Measurements from ENCODE around the gene IL27RA.
A peak's percentile ranks its signal among the peaks of the same experiment; 100 is the strongest.

Gene IL27RA

DNA sequence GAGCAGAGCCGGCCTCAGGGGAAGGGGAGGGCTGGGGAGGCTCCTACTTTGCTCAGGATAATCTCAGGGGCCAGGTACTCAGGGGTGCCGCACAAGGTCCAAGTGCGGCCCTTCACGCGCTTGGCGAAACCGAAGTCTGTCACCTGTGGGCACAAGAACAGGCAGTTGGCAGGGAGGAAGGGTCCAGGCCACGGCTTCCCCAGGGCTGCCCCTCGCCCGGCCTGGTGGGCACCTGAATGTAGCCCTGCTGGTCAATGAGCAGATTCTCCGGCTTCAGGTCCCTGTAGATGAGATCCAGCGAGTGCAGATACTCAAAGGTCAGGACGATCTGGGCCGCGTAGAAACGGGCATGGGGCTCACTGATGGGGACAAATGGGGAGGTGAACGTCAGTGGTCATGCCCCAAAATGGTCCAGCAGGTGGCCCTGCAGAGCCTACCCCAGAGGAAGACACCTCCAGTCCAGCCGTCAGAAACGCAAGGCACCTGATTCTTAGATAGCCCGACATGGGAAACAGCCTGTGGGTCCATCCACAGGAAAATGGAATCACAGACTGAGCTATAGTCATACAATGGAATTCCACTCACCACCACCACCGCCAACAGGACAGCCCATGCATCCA lies 66.1 kb downstream of the IL27RA start:
- no peaks in the 10 kb centered on the region for H3K27me3 ChIP-seq (ENCODE audit: insufficient read depth, low read depth)
- no peak overlapping the region for H3K9ac ChIP-seq
- no peak overlapping the region for H2AFZ ChIP-seq (ENCODE audit: low read depth)
- H4K20me1 ChIP-seq (ENCODE audit: insufficient read depth), result no peaks in the 10 kb centered on the region
- no peak overlapping the region for H3K4me3 ChIP-seq (IDR thresholded peaks at IDR 0.05; ENCODE audit: insufficient read depth, low read depth, low read length)
- no peak overlapping the region for H3K27ac ChIP-seq
- H3K4me1 ChIP-seq (ENCODE audit: low read depth, poor library complexity, severe bottlenecking), result peaks cover 28% of the 10 kb centered on the region
- H3K79me2 ChIP-seq (ENCODE audit: insufficient read depth, low read depth), result no peaks in the 10 kb centered on the region
- H3K36me3 ChIP-seq (ENCODE audit: insufficient read depth), result no peaks in the 10 kb centered on the region
- no peak overlapping the region for H3K4me2 ChIP-seq
- TF ChIP-seq, protein P1, sequence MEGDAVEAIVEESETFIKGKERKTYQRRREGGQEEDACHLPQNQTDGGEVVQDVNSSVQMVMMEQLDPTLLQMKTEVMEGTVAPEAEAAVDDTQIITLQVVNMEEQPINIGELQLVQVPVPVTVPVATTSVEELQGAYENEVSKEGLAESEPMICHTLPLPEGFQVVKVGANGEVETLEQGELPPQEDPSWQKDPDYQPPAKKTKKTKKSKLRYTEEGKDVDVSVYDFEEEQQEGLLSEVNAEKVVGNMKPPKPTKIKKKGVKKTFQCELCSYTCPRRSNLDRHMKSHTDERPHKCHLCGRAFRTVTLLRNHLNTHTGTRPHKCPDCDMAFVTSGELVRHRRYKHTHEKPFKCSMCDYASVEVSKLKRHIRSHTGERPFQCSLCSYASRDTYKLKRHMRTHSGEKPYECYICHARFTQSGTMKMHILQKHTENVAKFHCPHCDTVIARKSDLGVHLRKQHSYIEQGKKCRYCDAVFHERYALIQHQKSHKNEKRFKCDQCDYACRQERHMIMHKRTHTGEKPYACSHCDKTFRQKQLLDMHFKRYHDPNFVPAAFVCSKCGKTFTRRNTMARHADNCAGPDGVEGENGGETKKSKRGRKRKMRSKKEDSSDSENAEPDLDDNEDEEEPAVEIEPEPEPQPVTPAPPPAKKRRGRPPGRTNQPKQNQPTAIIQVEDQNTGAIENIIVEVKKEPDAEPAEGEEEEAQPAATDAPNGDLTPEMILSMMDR (conservative IDR thresholded peaks at IDR 0.05; ENCODE audit: low read depth, low read length), result no peak

DNA sequence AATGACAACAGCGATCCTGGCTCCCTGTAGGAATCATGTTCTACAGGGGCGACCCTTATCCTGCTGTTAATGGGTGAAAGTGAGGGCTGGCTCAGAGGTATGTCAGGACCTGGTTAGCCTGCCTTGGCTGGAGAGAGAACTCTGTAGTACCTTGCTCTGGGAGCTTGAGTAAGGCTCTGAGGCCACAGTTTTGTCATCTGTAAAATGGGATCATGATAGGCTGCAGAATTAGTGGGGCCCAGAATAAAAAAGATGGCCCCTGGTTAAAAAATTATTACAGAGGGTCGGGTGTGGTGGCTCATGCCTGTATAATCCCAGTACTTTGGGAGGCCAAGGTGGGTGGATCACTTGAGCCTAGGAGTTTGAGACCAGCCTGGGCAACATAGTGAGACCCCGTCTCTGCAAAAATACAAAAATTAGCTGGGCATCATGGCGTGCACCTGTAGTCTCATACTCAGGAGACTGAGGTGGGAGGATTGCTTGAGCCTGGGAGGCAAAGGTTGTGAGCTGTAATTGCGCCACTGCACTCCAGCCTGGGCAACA lies 69.5 kb downstream of the IL27RA start:
- H3K4me3 ChIP-seq (IDR thresholded peaks at IDR 0.05; ENCODE audit: insufficient read depth, low read depth, low read length), result no peak overlapping the region
- no peaks in the 10 kb centered on the region for H4K20me1 ChIP-seq (ENCODE audit: insufficient read depth)
- H3K9ac ChIP-seq, result no peak overlapping the region
- H3K27me3 ChIP-seq (ENCODE audit: insufficient read depth, low read depth), result no peaks in the 10 kb centered on the region
- H3K27ac ChIP-seq, result no peak overlapping the region; the same call in 1 of the 2 replicates
- H3K79me2 ChIP-seq (ENCODE audit: insufficient read depth, low read depth), result no peaks in the 10 kb centered on the region
- TF ChIP-seq, protein P1 (conservative IDR thresholded peaks at IDR 0.05; ENCODE audit: low read depth, low read length), result no peak
- H3K4me2 ChIP-seq, result no peak overlapping the region
- no peak overlapping the region for H2AFZ ChIP-seq (ENCODE audit: low read depth)
- H3K36me3 ChIP-seq (ENCODE audit: insufficient read depth), result no peaks in the 10 kb centered on the region
- peaks cover 57% of the 10 kb centered on the region for H3K4me1 ChIP-seq (ENCODE audit: low read depth, poor library complexity, severe bottlenecking)

DNA sequence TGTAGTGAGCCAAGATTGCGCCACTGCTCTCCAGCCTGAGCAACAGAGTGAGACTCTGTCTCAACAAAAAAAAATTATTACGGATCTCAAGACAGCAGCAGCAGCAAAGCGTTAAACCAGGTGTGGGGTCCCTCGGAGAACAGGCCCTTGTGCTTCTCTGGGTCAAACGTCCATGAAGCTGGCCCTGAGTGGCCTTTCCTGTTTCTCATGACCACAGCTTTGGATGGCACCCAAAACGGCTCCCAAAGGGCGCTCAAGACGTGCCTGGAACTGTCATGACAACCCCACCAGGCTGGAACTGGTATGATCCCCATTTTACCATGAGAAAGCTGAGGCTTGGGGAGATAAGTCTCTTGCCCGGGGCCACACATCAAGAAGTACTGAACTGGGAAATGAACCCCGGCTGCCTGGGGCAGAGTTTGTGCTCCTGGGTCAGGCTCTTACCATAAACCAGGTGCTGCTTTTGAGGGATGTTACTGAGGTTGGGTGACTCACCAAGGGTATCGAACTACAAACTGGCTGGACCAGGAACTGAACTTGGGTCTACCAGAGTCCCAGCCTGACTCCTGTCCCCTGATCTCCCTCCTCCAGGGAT lies 70.6 kb downstream of the IL27RA start:
- peak overlapping the region; percentile 21 for H2AFZ ChIP-seq (ENCODE audit: low read depth)
- H3K27me3 ChIP-seq (ENCODE audit: insufficient read depth, low read depth), result no peaks in the 10 kb centered on the region
- H3K9ac ChIP-seq, result peak overlapping the region; percentile 4; the same call in 1 of the 2 replicates
- H3K36me3 ChIP-seq (ENCODE audit: insufficient read depth), result no peaks in the 10 kb centered on the region
- TF ChIP-seq, protein P1 (conservative IDR thresholded peaks at IDR 0.05; ENCODE audit: low read depth, low read length), result no peak
- H3K4me1 ChIP-seq (ENCODE audit: low read depth, poor library complexity, severe bottlenecking), result peaks cover 57% of the 10 kb centered on the region
- no peaks in the 10 kb centered on the region for H3K79me2 ChIP-seq (ENCODE audit: insufficient read depth, low read depth)
- peak overlapping the region; percentile 40 for H3K4me2 ChIP-seq
- H4K20me1 ChIP-seq (ENCODE audit: insufficient read depth), result no peaks in the 10 kb centered on the region
- H3K27ac ChIP-seq, result peak overlapping the region; percentile 53
- no peak overlapping the region for H3K4me3 ChIP-seq (IDR thresholded peaks at IDR 0.05; ENCODE audit: insufficient read depth, low read depth, low read length)

DNA sequence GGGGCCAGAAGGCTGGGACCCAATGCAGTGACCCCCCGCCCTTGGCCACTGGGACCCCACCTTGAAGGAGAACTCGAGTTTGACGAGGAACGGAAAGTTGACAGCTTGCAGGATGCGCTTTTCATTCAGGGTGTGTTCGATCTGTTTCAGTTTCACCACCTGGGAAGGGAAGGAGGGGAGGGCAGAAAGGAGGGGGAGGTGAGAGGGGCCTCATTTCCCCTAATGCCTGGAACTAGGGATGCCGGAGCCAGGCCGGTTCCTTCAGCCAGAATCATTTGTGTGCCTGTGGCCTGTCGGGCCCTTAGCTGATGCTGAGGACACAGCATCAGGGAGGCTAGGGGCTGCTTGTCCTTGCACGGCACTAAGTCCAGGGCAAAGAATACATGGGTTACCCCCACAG lies 71.2 kb downstream of the IL27RA start:
- H3K4me1 ChIP-seq (ENCODE audit: low read depth, poor library complexity, severe bottlenecking), result peaks cover 57% of the 10 kb centered on the region
- peak overlapping the region; percentile 29; the same call in 1 of the 2 replicates for H3K9ac ChIP-seq
- H3K79me2 ChIP-seq (ENCODE audit: insufficient read depth, low read depth), result no peaks in the 10 kb centered on the region
- peak overlapping the region; percentile 53 for H3K27ac ChIP-seq
- TF ChIP-seq, protein P1 (conservative IDR thresholded peaks at IDR 0.05; ENCODE audit: low read depth, low read length), result no peak
- no peaks in the 10 kb centered on the region for H3K36me3 ChIP-seq (ENCODE audit: insufficient read depth)
- no peaks in the 10 kb centered on the region for H3K27me3 ChIP-seq (ENCODE audit: insufficient read depth, low read depth)
- peak overlapping the region; percentile 40 for H3K4me2 ChIP-seq
- H4K20me1 ChIP-seq (ENCODE audit: insufficient read depth), result no peaks in the 10 kb centered on the region
- peak overlapping the region; percentile 21; the same call in 1 of the 2 replicates for H2AFZ ChIP-seq (ENCODE audit: low read depth)
- no peak overlapping the region for H3K4me3 ChIP-seq (IDR thresholded peaks at IDR 0.05; ENCODE audit: insufficient read depth, low read depth, low read length)

Measured in KMS-11 (cell line).